ENCODE results near the gene ZNF575.

The ZNF575 gene

GRCh38 chr19:43532962-43533545 lies at the start of gene ZNF575:
Gene ZNF575 (plus strand): TSS chr19:43533188. CDS start chr19:43534423, 1,235 bp downstream.
- peak; percentile 25 for DNase-seq (ENCODE audit: low spot score)

GRCh38 chr19:43483281-43483680 lies 49.7 kb upstream of the ZNF575 start:
- no peak for DNase-seq (ENCODE audit: low spot score)

DNA sequence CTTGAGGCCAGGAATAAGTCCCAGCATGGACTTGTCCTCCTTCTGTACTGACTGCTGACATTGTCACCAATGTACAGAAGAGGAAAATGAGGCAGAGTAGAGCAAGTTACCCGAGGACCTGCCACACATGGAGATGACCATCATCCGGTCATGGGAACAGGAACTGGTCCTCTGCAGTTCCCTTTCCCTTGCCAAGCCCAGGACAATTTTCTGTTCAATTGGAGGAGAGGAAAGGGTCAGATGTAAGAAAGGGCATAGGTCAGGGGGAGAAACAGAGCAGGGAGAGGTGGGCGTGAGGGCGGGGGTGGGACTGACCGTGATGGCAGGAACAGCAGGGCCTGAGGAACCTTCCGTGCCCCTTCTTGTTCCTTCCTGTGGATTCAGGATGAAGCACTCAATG lies 47.0 kb upstream of the ZNF575 start:
- DNase-seq (ENCODE audit: low spot score), result no peak

- DNase-seq (ENCODE audit: low spot score), result no peak
These were observed 46.6 kb upstream of the ZNF575 start for GRCh38 chr19:43486412-43486811.

GRCh38 chr19:43488179-43488578 lies 44.8 kb upstream of the ZNF575 start:
- no peak for DNase-seq (ENCODE audit: low spot score)

- DNase-seq (ENCODE audit: low spot score), result no peak
These were observed 43.7 kb upstream of the ZNF575 start for GRCh38 chr19:43489310-43489709.

DNA sequence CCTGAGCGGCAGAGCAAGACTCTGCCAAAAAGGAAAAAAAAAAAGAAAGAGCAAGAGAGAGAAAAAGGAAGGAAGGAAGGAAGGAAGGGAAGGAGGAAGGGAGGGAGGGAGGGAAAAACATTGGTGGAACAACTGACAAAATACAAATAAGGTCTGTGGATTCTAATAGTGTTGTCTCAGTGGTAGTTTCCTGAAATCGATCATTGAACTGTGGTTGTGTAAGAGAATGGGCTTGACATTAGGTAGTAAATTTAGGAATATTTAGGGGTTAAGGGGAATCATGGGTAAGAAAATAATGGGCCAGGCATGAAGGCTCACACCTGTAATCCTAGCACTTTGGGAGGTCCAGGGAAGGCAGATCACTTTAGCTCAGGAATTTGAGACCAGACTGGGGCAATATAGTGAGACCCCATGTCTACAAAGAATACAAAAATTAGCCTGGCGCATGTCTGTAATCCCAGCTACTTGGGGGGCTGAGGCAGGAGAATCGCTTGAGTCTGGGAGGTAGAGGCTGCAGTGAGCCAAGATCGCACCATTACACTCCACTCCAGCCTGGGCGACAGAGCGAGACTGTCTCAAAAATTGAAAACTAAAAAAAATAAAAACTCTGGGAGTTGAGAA lies 42.9 kb upstream of the ZNF575 start:
- DNase-seq (ENCODE audit: low spot score), result no peak

GRCh38 chr19:43490759-43491158 lies 42.2 kb upstream of the ZNF575 start:
- DNase-seq (ENCODE audit: low spot score), result no peak

GRCh38 chr19:43495082-43495481 lies 37.9 kb upstream of the ZNF575 start:
- DNase-seq (ENCODE audit: low spot score), result no peak

GRCh38 chr19:43496960-43497359 lies 36.0 kb upstream of the ZNF575 start:
- no peak for DNase-seq (ENCODE audit: low spot score)

DNA sequence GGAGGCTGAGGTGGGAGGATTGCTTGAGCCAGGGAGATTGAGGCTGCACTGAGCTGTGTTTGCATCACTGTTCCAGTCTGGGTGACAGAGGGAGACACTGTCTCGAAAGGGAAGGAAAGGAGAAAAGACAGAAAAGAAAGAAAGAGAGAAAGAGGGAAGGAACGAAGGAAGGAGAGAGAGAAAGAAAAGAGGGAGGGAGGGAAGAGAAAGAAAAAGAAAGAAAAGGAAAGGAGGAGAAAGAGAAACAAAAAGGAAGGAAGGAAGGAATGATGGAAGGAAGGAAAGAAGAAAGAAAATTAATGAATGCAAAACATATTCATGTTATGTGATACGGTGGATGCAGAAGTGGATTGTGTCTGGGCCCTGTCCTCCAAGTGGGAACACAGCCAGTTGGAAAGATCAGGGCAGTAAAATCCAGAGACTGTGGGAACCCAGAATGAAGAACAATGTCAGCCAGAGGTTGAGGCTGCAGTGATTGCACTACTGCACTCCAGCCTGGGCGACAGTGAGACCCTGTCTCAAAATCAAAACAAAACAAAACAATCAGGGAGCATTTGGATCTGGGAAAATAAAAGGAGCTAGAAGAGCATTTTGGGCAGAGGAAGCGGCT lies 34.6 kb upstream of the ZNF575 start:
- no peak for DNase-seq (ENCODE audit: low spot score)

- no peak for DNase-seq (ENCODE audit: low spot score)
These were observed 33.9 kb upstream of the ZNF575 start for GRCh38 chr19:43499042-43499441.

- no peak for DNase-seq (ENCODE audit: low spot score)
These were observed 31.1 kb upstream of the ZNF575 start for GRCh38 chr19:43501661-43502418.

- no peak for DNase-seq (ENCODE audit: low spot score)
These were observed 30.5 kb upstream of the ZNF575 start for GRCh38 chr19:43502419-43502976.

DNA sequence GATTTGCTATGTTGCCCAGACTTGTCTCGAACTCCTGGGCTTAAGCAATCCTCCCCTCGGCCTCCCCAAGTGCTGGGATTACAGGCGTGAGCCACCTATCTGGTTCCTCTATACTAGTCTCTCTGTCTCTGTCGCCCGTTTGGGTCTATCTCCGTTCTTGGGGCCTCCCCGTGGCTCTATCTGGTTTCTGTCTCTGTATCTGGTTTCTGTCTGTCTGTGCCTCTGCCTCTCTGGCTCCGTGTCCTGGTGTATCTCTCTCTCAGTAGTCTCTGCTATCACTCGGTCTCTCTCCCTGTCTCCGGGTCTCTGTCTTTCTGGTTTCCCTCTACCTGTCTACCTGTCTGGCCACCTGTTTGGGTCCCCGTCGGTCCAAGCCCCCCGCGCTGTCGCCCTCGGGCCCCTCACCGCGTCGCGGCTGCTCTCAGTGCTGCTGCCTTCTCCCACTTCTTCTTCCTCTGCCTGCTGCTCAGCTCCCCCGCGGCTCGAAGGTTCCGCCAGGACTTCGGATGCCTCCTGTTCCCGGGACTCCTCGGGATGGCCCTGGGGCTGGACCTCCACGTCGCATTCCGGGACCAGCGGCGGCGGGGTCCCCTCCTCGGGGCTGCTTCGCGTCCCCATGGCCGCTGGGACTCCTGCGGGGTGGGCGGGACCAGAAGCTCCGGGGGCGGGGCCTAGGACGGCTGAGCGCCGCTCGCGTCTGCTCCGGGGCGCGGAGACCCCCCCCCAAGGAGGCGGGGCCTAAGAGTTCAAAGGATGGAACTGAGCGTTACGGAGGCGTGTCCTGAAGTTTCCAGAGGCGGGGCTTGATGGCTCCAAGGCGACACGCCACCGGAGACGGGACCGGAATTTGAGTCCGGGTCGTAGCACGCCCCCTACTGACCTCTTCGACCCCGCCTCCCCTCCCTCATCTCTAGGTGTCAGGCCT lies 29.2 kb upstream of the ZNF575 start:
- peak; percentile 91 for DNase-seq (ENCODE audit: low spot score)

DNA sequence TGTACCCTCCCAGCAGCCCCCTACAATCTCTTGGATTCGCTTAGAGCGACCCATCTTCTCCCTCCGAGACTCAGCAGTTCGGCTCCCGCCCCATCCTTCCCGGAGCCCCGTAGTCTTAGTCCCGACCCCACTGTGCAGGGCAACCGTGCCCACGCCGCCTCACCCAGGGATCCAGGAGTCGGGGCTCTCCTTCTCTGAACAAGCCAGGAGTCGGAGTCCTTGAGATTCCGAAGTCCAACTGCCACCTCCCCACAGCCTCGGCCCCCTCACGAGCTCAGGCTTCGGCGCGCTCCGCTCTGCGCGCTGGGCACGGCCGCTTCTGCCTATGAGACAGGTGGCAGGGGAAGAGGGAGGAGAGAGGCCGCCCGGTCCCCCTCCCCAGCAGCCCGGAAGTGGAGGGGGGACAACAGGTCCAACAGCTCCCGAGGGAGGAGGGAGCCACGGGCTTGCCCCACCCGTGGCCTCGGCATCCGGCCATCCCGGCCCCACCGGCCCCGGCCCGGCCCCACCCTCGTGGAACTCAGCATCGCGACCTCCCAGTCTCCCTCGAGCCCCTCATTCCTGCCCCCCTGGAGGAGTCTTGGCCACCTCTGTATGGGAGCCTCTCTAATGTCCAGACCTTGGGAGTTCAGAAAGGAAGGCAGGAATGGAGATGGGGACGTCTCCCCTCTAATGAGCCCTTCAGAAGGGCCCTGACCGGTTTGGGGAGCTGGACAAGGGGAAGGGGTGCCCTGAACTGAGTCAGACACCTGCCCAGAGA lies 28.4 kb upstream of the ZNF575 start, which contains the start of gene PHLDB3:
Gene PHLDB3 (minus strand): TSS at position 321 of the 760 bp plus-strand sequence. CDS start 628 bp downstream, outside the sequence.
- no peak for DNase-seq (ENCODE audit: low spot score)

DNA sequence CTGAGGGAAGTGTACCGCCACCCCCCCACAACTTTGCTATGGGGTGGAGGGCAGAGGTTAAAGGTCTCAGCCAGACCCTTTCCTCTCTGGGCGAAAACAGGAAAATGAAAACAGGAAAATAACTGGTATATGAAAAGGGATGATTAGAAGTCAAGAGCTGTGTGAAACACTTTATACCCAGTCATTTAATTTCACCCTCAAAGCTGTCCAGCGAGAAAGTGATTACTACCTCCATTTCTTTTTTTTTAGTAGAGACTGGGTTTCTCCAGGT lies 27.9 kb upstream of the ZNF575 start:
- no peak for DNase-seq (ENCODE audit: low spot score)

DNA sequence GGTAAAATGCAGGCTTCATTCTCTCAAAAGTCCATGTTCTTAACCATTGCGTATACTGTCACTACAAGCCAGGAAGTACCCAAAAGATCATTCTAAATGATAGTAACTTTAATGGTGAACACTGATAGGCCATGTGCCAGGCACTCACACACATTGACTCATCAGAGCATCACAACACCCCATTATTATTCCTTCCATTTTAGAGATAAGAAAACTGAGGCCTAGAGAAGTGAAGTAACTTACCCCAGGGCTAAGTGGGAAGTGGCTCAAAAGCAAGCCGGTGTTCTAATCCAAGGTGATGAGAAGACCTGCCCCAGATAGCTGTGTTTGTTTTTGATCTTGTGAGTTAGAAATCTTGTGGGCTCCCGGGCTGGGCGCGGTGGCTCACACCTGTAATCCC lies 27.0 kb upstream of the ZNF575 start:
- peak; percentile 46 for DNase-seq (ENCODE audit: low spot score)

GRCh38 chr19:43506629-43507028 lies 26.4 kb upstream of the ZNF575 start:
- no peak for DNase-seq (ENCODE audit: low spot score)

GRCh38 chr19:43507880-43508279 lies 25.1 kb upstream of the ZNF575 start:
- DNase-seq (ENCODE audit: low spot score), result no peak

- DNase-seq (ENCODE audit: low spot score), result no peak
These were observed 22.3 kb upstream of the ZNF575 start for GRCh38 chr19:43510713-43511112.

Data from hematopoietic multipotent progenitor cell treated with erythropoietin and hydrocortisone succinate and interleukin-3 and kit ligand, for 15 days (in vitro differentiated cells).